Eye (tissue), 1 donor: Measurements from ENCODE around the gene SENP8.
A peak's percentile ranks its signal among the peaks of the same experiment; 100 is the strongest.

Experiments used
- DNase-seq: peaks from one replicate; pipeline ENCODE4 v3.0.0-alpha.2; 2015

Gene SENP8

DNA sequence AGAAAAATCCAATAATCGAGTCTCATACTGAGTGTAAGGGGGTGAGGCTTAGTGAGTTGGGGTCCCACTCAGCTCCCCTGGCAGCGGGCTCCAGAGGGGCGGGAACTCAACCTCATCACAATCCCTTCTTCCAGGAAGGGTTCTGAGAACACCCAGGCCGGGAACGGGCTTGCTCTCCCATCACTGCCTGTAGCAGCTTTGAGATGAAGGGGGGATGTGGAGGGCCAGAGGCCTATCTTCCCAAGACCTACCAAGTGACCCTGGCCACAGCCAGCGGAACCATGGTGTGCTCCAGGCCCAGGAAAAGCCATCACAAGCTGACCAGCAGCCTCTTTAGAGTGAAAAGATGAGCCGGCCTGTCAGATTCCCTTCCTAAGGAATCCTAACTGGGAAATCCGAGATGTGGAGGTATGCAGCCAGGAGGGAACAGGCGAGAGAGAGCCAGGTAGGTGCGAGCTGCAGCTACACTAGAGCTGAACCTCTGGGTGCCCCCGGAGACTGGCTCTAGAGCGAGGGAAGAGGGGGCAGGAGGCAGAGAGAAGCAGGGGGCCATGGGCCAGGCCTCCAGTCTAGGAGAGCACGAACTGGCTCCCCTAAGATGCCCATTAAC lies 60.9 kb downstream of the SENP8 start:
- no peak for DNase-seq

DNA sequence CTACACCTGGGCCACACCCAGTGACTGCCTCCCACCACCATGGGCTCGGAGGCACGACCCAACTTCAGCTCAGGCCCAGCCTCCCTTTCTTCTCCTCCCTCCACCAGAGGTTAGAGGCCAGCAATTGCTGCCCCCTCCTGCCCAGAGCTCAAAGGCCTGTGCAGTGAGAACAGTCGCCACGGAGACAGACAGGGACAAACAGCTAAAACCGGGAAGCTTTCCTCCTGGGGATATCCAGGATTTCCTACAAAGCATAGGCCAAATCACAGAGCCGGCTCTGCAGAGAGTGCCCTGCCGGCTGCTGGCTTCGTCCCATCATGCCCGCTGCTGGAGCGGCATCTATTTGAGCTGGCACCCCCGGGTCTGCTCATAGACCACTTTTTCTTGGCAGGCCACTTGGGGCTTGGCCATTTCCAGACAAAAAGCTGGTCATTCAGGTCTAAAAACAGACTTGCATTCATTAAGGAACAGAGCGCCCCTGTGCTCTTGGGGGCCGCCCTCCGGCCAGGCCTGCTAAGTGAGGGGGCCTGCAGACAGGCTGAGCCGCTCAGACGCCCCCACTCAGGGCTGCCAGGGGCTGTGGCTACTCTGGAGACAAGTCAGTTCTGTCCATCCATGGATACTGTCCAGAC lies 61.9 kb downstream of the SENP8 start:
- no peak for DNase-seq

DNA sequence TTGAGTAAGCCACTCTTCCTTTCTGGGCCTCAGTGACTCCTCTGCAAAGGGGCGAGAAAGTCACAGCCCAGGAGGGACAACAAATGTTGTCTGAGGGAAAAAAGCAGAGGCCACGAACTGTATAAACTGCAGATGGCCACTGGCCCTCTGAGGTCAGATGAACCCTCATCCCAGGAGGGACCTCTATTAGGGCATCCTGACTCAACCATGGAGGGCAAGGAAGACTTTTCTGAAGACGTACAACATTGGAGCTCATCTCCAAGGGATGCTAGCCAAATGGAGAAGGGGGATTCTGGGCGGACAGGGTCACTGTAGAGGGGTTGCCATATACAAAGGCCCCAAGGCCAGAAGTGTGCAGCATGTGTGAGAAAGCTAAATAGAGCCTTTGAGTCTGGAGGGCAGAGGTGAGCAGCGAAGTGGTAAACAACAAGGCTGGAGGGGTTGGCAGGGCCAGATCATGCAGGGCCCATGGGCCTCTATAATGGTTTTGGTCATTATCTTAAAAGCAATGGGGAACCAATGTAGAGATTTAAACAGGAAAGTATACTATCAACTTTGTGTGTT lies 62.6 kb downstream of the SENP8 start:
- DNase-seq, result no peak

DNA sequence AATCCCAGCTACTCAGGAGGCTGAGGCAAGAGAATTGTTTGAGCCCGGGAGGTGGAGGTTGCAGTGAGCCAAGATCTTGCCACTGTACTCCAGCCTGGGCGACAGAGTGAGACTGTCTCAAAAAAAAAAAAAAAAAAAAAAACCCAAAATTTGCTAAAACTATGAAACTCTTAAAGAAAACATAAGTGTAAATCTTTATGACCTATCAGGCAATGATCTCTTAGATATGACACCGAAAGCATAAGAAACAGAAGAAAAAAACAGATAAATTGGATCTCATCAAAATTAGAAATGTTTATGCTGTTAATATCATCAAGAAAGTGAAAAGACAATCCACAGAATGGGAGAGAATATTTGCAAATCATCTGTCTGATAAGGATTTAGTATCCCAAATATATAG lies 64.0 kb downstream of the SENP8 start:
- no peak for DNase-seq

DNA sequence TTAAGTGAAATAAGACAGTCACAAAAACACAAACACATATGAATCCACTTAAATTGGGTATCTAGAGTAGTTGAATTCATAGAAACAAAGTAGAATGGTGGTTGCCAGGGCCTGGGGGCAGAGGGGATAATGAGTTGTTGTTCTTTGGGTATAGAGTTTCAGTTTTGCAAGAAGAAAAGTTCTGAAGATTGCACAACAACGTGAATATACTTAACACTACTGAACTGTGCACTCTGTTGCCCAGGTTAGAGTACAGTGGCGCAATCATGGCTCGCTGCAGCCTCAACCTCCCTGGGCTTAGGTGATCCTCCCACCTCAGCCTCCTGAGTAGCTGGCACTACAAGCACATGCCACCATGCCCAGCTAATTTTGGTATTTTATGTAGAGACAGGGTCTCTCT lies 64.5 kb downstream of the SENP8 start:
- no peak for DNase-seq

DNA sequence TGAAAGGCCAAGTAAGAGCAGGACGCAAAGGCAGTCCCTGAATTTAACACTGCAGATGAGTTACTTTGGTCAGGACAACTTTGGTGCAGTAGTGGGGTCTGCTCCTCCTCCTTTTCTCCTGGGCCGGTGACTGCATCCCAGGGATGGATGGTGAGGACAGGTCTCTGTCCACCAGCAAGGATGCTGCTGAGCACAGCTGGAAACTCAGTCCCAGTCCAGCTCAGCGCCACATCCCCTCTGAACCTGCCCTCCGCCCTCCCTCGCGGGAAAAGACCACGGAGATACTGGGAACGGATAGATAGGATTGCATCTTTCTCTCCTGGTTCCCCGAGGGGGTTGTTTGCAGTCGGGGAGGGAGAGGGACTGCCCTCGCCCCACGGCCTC lies 65.6 kb downstream of the SENP8 start:
- DNase-seq, result no peak

DNA sequence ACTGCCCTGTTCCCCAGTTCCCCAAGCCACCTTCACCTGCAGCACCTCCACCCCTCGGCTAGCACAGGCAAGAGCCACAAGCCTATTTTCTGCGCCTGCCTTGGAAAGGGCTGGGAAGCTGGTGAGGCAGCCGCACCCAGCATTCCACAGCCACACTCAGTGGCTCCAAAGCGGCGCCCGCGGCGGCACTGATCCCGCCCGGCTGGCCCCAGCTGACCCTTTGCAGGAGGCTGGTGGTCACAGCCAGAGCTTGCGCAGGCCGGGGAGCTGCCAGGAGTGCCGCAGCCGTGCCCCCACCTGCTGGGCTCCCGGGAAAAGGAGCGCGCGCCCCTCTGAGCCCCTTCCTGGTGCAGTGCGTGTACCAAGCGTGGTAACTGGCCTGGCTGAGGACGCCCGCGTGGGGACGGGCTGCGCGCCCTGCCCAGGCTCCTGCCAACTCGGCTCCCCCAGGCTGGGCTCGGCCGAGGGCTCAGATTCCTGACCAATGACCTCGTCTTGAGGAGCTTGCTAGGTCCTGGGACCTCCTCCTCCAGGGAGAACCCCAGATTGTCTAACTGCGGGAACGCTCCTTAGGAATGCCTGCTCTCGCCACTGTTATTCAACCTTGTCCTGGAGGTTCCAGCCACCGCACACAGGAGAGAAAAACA lies 66.1 kb downstream of the SENP8 start:
- peak; percentile 54 for DNase-seq

DNA sequence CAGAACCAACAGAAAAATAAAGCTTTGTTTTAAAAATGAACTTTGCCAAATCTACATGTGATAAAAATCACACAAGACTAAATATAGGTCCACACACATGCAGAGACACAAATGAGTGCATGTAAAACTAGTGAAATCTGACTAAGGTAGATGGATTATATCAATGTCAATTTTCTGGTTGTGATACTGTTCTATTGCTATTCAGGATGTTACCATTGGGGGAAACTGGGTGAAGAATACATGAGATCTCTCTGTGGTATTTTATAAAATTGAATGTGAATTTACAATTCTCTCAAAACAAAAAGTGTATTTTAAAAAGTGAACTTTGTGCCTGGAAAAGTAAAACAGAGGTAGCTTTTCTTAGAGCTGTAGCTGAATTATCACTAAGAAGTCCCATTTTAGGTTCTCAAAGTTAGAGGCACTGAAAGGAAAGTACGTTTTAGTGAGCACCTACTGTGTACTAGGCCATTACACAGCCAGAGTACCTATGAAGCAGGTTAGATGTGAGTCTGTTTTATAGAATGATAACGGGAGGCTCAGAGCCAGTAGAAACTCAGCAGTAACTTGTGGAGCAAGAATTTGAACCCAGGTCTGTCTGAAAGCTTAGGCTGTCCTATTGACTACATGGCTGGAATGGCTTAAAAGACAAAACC lies 71.2 kb downstream of the SENP8 start:
- DNase-seq, result no peak

DNA sequence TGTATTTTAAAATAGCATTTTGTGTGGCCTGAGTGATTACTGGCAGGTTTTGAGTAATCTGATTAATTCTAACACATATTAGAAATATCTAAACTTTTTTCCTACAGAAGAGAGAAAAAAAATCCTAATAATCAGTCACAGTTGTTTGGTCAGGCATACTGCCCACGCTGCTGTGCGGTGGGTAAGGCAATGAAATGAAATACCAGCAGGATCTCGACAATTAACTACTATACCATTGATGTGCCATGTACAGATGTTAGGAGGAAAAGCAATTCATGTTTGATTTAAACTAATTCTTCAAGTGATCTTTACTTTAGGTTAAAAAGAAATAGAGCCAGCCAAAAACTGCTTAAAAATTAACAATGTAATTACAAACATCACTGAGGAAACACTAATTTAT lies 74.2 kb downstream of the SENP8 start:
- DNase-seq, result no peak
